ENCODE data around the gene MINAR1. TPM values are rescaled to one million over a fixed set of nuclear protein-coding genes. Genes with fewer than 3 reads are reported as not detected.

The MINAR1 gene
- total RNA-seq, 4 donors from 2014 or later = 0.16 to 2.2 (median 0.34) TPM

GRCh38 chr15:79432345-79433275 is 474 bp downstream of the MINAR1 start:
- peaks cover 74% of the 10 kb centered on the region for H3K27me3 ChIP-seq
- 0 to 6% methylated on average over 7 to 10 of the region's 84 CpGs for WGBS, 2 donors (ENCODE audit: low coverage in 1 of 2)
- no peak for ATAC-seq

DNA sequence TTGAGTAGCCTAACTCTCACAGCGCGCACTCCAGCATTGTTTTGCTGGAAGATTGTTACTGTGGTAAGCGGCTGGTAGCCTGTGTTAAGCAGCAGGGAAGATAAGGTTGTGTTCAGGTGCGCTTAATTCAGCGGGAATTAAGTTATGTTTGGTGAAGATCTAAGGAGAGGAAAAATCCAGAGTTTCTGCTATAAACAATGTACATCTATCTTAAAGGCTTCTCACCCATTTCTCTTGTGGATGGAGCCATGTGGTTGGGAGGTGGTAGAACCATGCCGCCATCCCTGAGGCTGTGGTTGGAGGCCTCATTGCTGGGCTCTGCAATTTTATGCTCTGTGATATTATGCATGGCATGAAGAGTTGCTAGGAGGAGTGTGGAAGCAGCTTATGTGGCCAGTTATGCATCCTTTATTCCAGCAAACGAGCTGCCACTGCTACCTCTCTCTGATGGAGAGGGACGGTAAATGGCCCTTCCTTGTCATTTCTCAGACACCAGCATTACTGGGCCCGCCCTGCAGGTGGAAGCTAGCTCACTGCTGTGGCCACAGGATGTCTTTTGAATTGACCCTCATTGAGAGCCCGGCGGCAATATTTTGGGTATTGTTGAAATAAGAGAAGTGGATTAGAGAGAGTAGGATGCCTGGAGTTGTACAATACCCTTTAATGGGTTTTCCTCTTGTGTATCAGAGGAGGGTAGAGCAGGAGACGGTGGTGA is 1.3 kb downstream of the MINAR1 start:
- Histone ChIP-seq H3K9me3 (no peaks in the 10 kb centered on the region), H3K27ac (no peak overlapping the region), H3K4me1 (peaks cover 0 to 24% (median 14%) of the 10 kb centered on the region in 3 donors), H3K36me3 (no peaks in the 10 kb centered on the region), H3K4me3 (no peak overlapping the region), H3K27me3 (peaks cover 66% of the 10 kb centered on the region)
- no peak for ATAC-seq
- WGBS, 2 donors (ENCODE audit: low coverage in 1 of 2) = 46 to 56% methylated on average over 5 to 6 of the region's 12 CpGs
- TF ChIP-seq POLR2A (IDR thresholded peaks at IDR 0.05) = no peak
- no peak for TF ChIP-seq POLR2AphosphoS5 (IDR thresholded peaks at IDR 0.05)
- TF ChIP-seq, protein P1, sequence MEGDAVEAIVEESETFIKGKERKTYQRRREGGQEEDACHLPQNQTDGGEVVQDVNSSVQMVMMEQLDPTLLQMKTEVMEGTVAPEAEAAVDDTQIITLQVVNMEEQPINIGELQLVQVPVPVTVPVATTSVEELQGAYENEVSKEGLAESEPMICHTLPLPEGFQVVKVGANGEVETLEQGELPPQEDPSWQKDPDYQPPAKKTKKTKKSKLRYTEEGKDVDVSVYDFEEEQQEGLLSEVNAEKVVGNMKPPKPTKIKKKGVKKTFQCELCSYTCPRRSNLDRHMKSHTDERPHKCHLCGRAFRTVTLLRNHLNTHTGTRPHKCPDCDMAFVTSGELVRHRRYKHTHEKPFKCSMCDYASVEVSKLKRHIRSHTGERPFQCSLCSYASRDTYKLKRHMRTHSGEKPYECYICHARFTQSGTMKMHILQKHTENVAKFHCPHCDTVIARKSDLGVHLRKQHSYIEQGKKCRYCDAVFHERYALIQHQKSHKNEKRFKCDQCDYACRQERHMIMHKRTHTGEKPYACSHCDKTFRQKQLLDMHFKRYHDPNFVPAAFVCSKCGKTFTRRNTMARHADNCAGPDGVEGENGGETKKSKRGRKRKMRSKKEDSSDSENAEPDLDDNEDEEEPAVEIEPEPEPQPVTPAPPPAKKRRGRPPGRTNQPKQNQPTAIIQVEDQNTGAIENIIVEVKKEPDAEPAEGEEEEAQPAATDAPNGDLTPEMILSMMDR (IDR thresholded peaks at IDR 0.05) = no peak
- TF ChIP-seq EP300 (IDR thresholded peaks at IDR 0.05) = no peak

More at GRCh38 chr15:79432345-79433275, 474 bp downstream of the MINAR1 start:
- peaks cover 0 to 24% (median 14%) of the 10 kb centered on the region in 3 donors for H3K4me1 ChIP-seq
- peak overlapping the region in 1 of 2 donors; percentile 51 for H3K4me3 ChIP-seq
- H3K36me3 ChIP-seq = no peaks in the 10 kb centered on the region
- H3K27ac ChIP-seq = no peak overlapping the region
- H3K9me3 ChIP-seq = no peaks in the 10 kb centered on the region
- TF ChIP-seq, protein P1 (IDR thresholded peaks at IDR 0.05) = no peak
- TF ChIP-seq POLR2AphosphoS5 (IDR thresholded peaks at IDR 0.05) = no peak

DNA sequence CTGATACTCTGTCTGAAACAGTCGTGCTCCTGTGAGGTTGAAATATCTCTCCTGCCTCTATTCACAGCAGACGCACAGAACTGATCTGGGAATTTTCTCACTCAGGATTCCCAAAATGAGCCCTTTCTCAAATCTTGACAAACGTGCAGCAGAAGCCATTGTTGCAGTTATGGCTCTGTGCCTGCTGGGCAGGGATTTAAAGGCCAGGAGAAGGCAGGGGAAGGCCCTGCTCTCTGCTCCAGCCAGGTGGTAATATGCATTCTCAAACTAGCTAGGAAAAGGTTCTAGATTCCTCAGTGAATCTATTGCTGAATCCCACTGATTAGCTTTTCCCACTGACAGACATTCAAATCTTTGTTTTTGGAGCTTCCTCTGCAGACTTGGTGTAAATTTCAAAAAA is 2.2 kb downstream of the MINAR1 start:
- Histone ChIP-seq H3K4me1 (peaks cover 0 to 24% (median 14%) of the 10 kb centered on the region in 3 donors), H3K27ac (no peak overlapping the region), H3K36me3 (no peaks in the 10 kb centered on the region), H3K9me3 (no peaks in the 10 kb centered on the region), H3K4me3 (no peak overlapping the region), H3K27me3 (peaks cover 60% of the 10 kb centered on the region)
- WGBS, 2 donors (ENCODE audit: low coverage in 1 of 2) = 56 to 63% methylated on average over 2 to 3 of the region's 3 CpGs
- ATAC-seq = no peak
- TF ChIP-seq POLR2AphosphoS5 (IDR thresholded peaks at IDR 0.05) = no peak
- TF ChIP-seq EP300 (IDR thresholded peaks at IDR 0.05) = no peak
- TF ChIP-seq, protein P1 (IDR thresholded peaks at IDR 0.05) = no peak
- no peak for TF ChIP-seq POLR2A (IDR thresholded peaks at IDR 0.05)

DNA sequence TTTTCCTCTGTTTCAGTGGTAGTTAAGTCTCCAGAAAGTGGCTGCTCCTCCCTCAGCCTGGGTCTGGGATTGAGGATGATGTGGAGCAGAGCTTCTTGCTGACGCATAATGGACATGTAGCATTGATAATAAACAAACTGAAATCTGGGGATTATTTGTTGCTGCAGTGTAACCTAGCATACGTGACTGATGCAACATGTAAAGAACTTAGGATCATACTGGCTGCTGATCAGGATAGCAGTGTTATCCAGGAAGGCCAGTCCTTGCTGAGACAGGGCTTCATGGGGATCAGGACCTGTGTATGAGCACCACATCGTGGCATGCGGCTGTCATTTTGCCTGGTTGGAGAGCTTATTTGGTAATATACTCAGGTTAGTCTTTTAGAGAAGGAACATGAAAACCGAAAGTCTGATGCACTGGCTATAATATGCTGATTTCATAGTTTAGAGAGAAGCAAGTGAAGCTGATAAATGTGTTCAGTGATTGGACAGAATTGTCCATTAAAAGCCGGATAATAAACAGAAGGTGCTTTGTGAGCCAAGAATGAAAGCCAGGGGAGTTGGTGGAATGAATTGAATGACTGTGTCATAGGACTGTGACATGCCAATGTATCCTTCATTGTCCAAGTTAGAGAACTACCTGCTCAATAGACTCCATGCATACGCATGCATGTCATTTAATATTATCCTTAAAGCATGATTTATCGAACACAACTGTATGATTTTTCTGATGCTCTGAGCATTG is 4.1 kb downstream of the MINAR1 start:
- 73 to 77% methylated on average over 7 to 8 of the region's 8 CpGs for WGBS, 2 donors (ENCODE audit: low coverage in 1 of 2)
- Histone ChIP-seq H3K36me3 (no peaks in the 10 kb centered on the region), H3K9me3 (no peaks in the 10 kb centered on the region), H3K27me3 (peaks cover 41% of the 10 kb centered on the region), H3K4me1 (peaks cover 0 to 19% (median 14%) of the 10 kb centered on the region in 3 donors), H3K4me3 (no peak overlapping the region), H3K27ac (no peak overlapping the region)
- no peak for TF ChIP-seq POLR2AphosphoS5 (IDR thresholded peaks at IDR 0.05)
- TF ChIP-seq EP300 (IDR thresholded peaks at IDR 0.05) = no peak
- TF ChIP-seq, protein P1 (IDR thresholded peaks at IDR 0.05) = no peak
- no peak for TF ChIP-seq POLR2A (IDR thresholded peaks at IDR 0.05)
- no peak for ATAC-seq

Data from gastroesophageal sphincter (tissue), 4 donors.